K562 (cell line): ENCODE data around the gene PLAC1. TPM values are rescaled to one million over a fixed set of nuclear protein-coding genes. Genes with fewer than 3 reads are reported as not detected.

Experiments used
- CHD7 ChIP-seq: fragments of 200-600 bp; sonication (generic); IDR thresholded peaks from one replicate; pipeline ENCODE4 v1.6.1; 2012; ENCODE audit warnings: mild to moderate bottlenecking, low read depth, low read length, inconsistent platforms
- DEAF1 ChIP-seq: fragments of 450-650 bp; formaldehyde crosslinking; IDR thresholded peaks from 2 replicates; pipeline ENCODE4 v1.4.0; 2020; ENCODE audit warnings: mild to moderate bottlenecking, moderate library complexity
- TRIM25 ChIP-seq: fragments of 450-650 bp; IDR thresholded peaks from 2 replicates; pipeline ENCODE4 v1.7.0; 2016; ENCODE audit warnings: borderline replicate concordance
- polyA plus RNA-seq, 8 experiments: library from polyadenylated mRNA; depleted of rRNA in 4 of 8; stranded (reverse) in 5 of 8; unstranded in 3 of 8; fragments of >200 nt; fragmentation: Nextera tagmentation in 2 of 8; fragmentation: Illumina TruSeq in 1 of 8; extraction: Ambion mirVana in 2 of 8; extraction: Trizol in 1 of 8; gene quantifications; 2 replicates each; pipeline versions ENCODE4 v1.2.1 to v1.2.3, GENCODE V29; 2011 to 2014; ENCODE audit warnings: inconsistent platforms in 1 of 8, missing spikeins in 1 of 8
- total RNA-seq, 7 experiments: library from RNA; depleted of rRNA in 6 of 7; stranded (reverse); fragments of >200 nt in 6 of 7; fragmentation: Illumina TruSeq in 2 of 7; extraction: Trizol in 2 of 7; gene quantifications; 2 replicates each; pipeline versions ENCODE4 v1.2.1 to v1.2.3, GENCODE V29; 2011 to 2021; ENCODE audit warnings: low replicate concordance in 1 of 7

Gene PLAC1
- total and polyA plus RNA-seq, 9 of the 15 experiments (the other 6 are each of a cell fraction or from before 2014, with no cell fraction given): 0.82 to 9.1 (median 1.7) TPM

GRCh38 chrX:134520860-134521390 is 137.3 kb downstream of the PLAC1 start (continued):
- TF ChIP-seq CHD7 (no peak), DEAF1 (CRISPR knock-in tag) (peak; percentile 64), TRIM25 (no peak)
